SK-N-SH (cell line): Measurements from ENCODE around the gene NBL1. TPM values are rescaled to one million over a fixed set of nuclear protein-coding genes. Genes with fewer than 3 reads are reported as not detected.
A peak's percentile ranks its signal among the peaks of the same experiment; 100 is the strongest.
"Not testable (repeated sequence)": the region's sequence is repeated elsewhere in the genome, so short reads cannot be mapped to it uniquely, and the experiment has no call there.

Source experiments
- CTCF ChIA-PET: fragments of 300-600, 350-600 bp; formaldehyde crosslinking; extraction: SDS; loops from one replicate; lab custom pipeline; 2021; lab: Yijun Ruan, JAX
- POLR2A ChIA-PET: fragments of 350-600 bp; sonication (Branson Sonifier 250); formaldehyde crosslinking; extraction: SDS; loops from one replicate; lab custom pipeline; 2020; ENCODE audit warnings: antibody characterized with exemption, inconsistent platforms; lab: Yijun Ruan, JAX
- DNase-seq: peaks from one replicate; pipeline ENCODE4 v3.0.0; 2012
- H2AFZ ChIP-seq: fragments of 200-600 bp; sonication (generic); 2 replicates; pipeline ENCODE4 v1.8.1; 2016; ENCODE audit warnings: antibody characterized with exemption, mild to moderate bottlenecking, low read depth
- H3F3A ChIP-seq: fragments of 200-600 bp; sonication (generic); replicated peaks from 2 replicates; pipeline ENCODE3; 2016; ENCODE audit warnings: antibody characterized with exemption, mild to moderate bottlenecking; ENCODE audit not compliant: insufficient read depth
- H3K27ac ChIP-seq, 2 experiments: fragments of 200-500 bp in 1 of 2; fragments of 200-600 bp in 1 of 2; sonication (Bioruptor generic) in 1 of 2; sonication (generic), shearing (Covaris generic) in 1 of 2; 2 replicates each; pipeline versions ENCODE4 v1.5.1 to v1.6.1; 2014 to 2016; ENCODE audit warnings: low read depth in 2 of 2, inconsistent platforms in 1 of 2, low read length in 1 of 2, mild to moderate bottlenecking in 1 of 2, mixed read lengths in 1 of 2
- H3K27me3 ChIP-seq: fragments of 200-600 bp; sonication (generic), shearing (Covaris generic); 2 replicates; pipeline ENCODE4 v1.6.1; 2016; ENCODE audit warnings: mixed run types; ENCODE audit not compliant: insufficient read depth
- H3K36me3 ChIP-seq, 2 experiments: fragments of 200-500 bp in 1 of 2; fragments of 200-600 bp in 1 of 2; sonication (Bioruptor generic) in 1 of 2; sonication (generic) in 1 of 2; replicated peaks in 1 of 2; 2 replicates each; pipeline versions ENCODE3 to v1.5.1; 2014 to 2016; ENCODE audit warnings: low read length in 1 of 2, mild to moderate bottlenecking in 1 of 2; ENCODE audit not compliant: insufficient read depth in 2 of 2, control insufficient read depth in 1 of 2
- H3K4me1 ChIP-seq, 2 experiments: fragments of 200-500 bp in 1 of 2; fragments of 200-600 bp in 1 of 2; sonication (Bioruptor generic) in 1 of 2; sonication (generic), shearing (Covaris generic) in 1 of 2; 2 replicates each; pipeline versions ENCODE4 v1.5.1 to v1.6.1; 2014 to 2016; ENCODE audit warnings: low read depth in 1 of 2, low read length in 1 of 2, mixed run types in 1 of 2; ENCODE audit not compliant: insufficient read depth in 2 of 2, control insufficient read depth in 1 of 2
- H3K4me2 ChIP-seq: fragments of 200-600 bp; sonication (generic), shearing (Covaris generic); 2 replicates; pipeline ENCODE4 v1.6.1; 2017; ENCODE audit warnings: mixed run types
- H3K4me3 ChIP-seq, 2 experiments: fragments of 200-500 bp in 1 of 2; fragments of 200-600 bp in 1 of 2; sonication (Bioruptor generic) in 1 of 2; sonication (generic), shearing (Covaris generic) in 1 of 2; 2 replicates each; pipeline versions ENCODE4 v1.5.1 to v1.8.1; 2014 to 2016; ENCODE audit warnings: low read depth in 2 of 2, inconsistent platforms in 1 of 2, low read length in 1 of 2, mild to moderate bottlenecking in 1 of 2, mixed read lengths in 1 of 2, moderate library complexity in 1 of 2
- H3K79me2 ChIP-seq: fragments of 200-600 bp; sonication (generic); 2 replicates; pipeline ENCODE4 v1.8.1; 2017; ENCODE audit warnings: mild to moderate bottlenecking; ENCODE audit not compliant: insufficient read depth
- H3K9ac ChIP-seq: fragments of 200-600 bp; sonication (generic); 2 replicates; pipeline ENCODE4 v1.6.1; 2017; ENCODE audit warnings: mixed run types
- H3K9me2 ChIP-seq: fragments of 200-600 bp; sonication (generic); 2 replicates; pipeline ENCODE4 v1.6.1; 2017; ENCODE audit warnings: mixed run types
- H3K9me3 ChIP-seq: fragments of 200-600 bp; sonication (generic); 2 replicates; pipeline ENCODE4 v1.6.1; 2017; ENCODE audit warnings: mixed run types, mild to moderate bottlenecking, moderate library complexity
- H4K20me1 ChIP-seq: fragments of 200-600 bp; sonication (generic); 2 replicates; pipeline ENCODE4 v1.6.1; 2017; ENCODE audit warnings: mild to moderate bottlenecking, mixed run types; ENCODE audit not compliant: insufficient read depth
- EP300 ChIP-seq, 2 experiments: IDR thresholded peaks; 2 replicates each; pipeline versions ENCODE4 v1.4.0 to v1.6.1; 2012; ENCODE audit warnings: borderline replicate concordance in 1 of 2, low read depth in 1 of 2, low read length in 1 of 2
- FOSL2 ChIP-seq: IDR thresholded peaks from 2 replicates; pipeline ENCODE4 v1.4.0; 2012; ENCODE audit warnings: low read depth, mild to moderate bottlenecking, moderate library complexity, borderline replicate concordance
- IRF3 ChIP-seq: fragments of 150-350 bp; IDR thresholded peaks from 2 replicates; pipeline ENCODE4 v1.6.1; 2016; ENCODE audit warnings: mild to moderate bottlenecking, low read depth, low read length
- JUND ChIP-seq: IDR thresholded peaks from 2 replicates; pipeline ENCODE4 v1.4.0; 2012
- MAX ChIP-seq: IDR thresholded peaks from 2 replicates; pipeline ENCODE4 v1.4.0; 2012; ENCODE audit warnings: low read depth
- MXI1 ChIP-seq: IDR thresholded peaks from 2 replicates; pipeline ENCODE4 v1.6.1; 2012; ENCODE audit warnings: mild to moderate bottlenecking, low read depth, low read length, improper control_type of control experiment
- NRF1 ChIP-seq: IDR thresholded peaks from 2 replicates; pipeline ENCODE4 v1.6.1; 2012; ENCODE audit warnings: low read depth, mild to moderate bottlenecking, low read length
- RXRA ChIP-seq: IDR thresholded peaks from 2 replicates; pipeline ENCODE4 v1.4.0; 2012; ENCODE audit warnings: low read depth, mild to moderate bottlenecking, borderline replicate concordance
- SIN3A ChIP-seq: IDR thresholded peaks from 2 replicates; pipeline ENCODE4 v1.6.1; 2012; ENCODE audit warnings: low read depth, mild to moderate bottlenecking, low read length, moderate library complexity, borderline replicate concordance
- SMC3 ChIP-seq: IDR thresholded peaks from 2 replicates; pipeline ENCODE4 v1.6.1; 2012; ENCODE audit warnings: low read depth, low read length, improper control_type of control experiment
- TAF1 ChIP-seq: IDR thresholded peaks from 2 replicates; pipeline ENCODE4 v1.6.1; 2012; ENCODE audit warnings: low read depth, mild to moderate bottlenecking, low read length, moderate library complexity, borderline replicate concordance
- USF1 ChIP-seq: IDR thresholded peaks from 2 replicates; pipeline ENCODE4 v1.4.0; 2012; ENCODE audit warnings: low read depth, borderline replicate concordance
- WGBS: methylation state at CpG from one replicate; pipeline ENCODE4 v1.1.6; 2017; ENCODE audit warnings: low lambda C conversion rate; 5-methylcytosine and 5-hydroxymethylcytosine counted together
- polyA plus RNA-seq, 3 experiments: library from polyadenylated mRNA; depleted of rRNA; stranded (reverse); fragments of >200 nt; gene quantifications; 2 replicates each; pipeline ENCODE4 v1.2.3, GENCODE V29; 2012

Gene NBL1
- polyA plus RNA-seq, 1 of the 3 experiments (the other 2 are of a cell fraction): 36.1 TPM

- TF ChIP-seq USF1 (no peak), MXI1 (no peak), MAX (0 out of 2 replicates have a peak, but pooled peaks have one; percentile 28), FOSL2 (peak; percentile 40; the same call in 1 of the 2 replicates)
Observed at GRCh38 chr1:19635646-19636045, 8.5 kb upstream of the NBL1 start (continued).

GRCh38 chr1:19636065-19636464, 8.0 kb upstream of the NBL1 start:
- Histone ChIP-seq H3K9me2 (no peaks in the 10 kb centered on the region), H2AFZ (no peak overlapping the region), H3F3A (peaks cover 3% of the 10 kb centered on the region), H3K9me3 (no peaks in the 10 kb centered on the region), H4K20me1 (no peaks in the 10 kb centered on the region), H3K79me2 (no peaks in the 10 kb centered on the region), H3K36me3 (no peaks in the 10 kb centered on the region), H3K4me1 (peaks cover 0 to 11% of the 10 kb centered on the region in 2 experiments; a peak in 1 of 4 replicates), H3K9ac (no peak overlapping the region), H3K4me3 (no peak overlapping the region), H3K4me2 (no peak overlapping the region), H3K27ac (no peak overlapping the region), H3K27me3 (no peaks in the 10 kb centered on the region)
- ChIA-PET CTCF (interaction anchor here (1.1 to 1.5 kb wide), 3 partner anchors 10 to 26 kb away, joined by 3 to 4 read pairs (median 3); no protein-coding TSS in a partner anchor), POLR2A (no interaction called here)
- TF ChIP-seq EP300 (IDR thresholded peaks at IDR 0.05; ENCODE audit: borderline replicate concordance in 1 of 2, low read depth in 1 of 2, low read length in 1 of 2) (no peak), MAX (no peak), JUND (no peak), SMC3 (no peak), TAF1 (no peak), NRF1 (no peak), RXRA (no peak), SIN3A (no peak), IRF3 (no peak)
- 92% methylated on average over 5 of the region's 5 CpGs for WGBS
- no peak for DNase-seq

GRCh38 chr1:19636749-19637148, 7.4 kb upstream of the NBL1 start:
- H2AFZ ChIP-seq, H3F3A ChIP-seq, H3K36me3 ChIP-seq, H3K9me2 ChIP-seq, H3K9ac ChIP-seq, H3K27me3 ChIP-seq, DNase-seq, H3K4me3 ChIP-seq, H4K20me1 ChIP-seq, H3K4me2 ChIP-seq, H3K79me2 ChIP-seq, H3K9me3 ChIP-seq, POLR2A ChIA-PET, H3K27ac ChIP-seq: not testable (repeated sequence)
- WGBS: 80% methylated on average over 9 of the region's 10 CpGs
- H3K4me1 ChIP-seq: peaks cover 0 to 11% of the 10 kb centered on the region in 2 experiments; a peak in 1 of 4 replicates
- CTCF ChIA-PET: interaction anchor here (1.1 kb wide), 1 partner anchor 25 kb away, joined by 3 read pairs; no protein-coding TSS in a partner anchor
